ENCODE measurements around the gene C9orf43. TPM values are rescaled to one million over a fixed set of nuclear protein-coding genes. Genes with fewer than 3 reads are reported as not detected.

Gene C9orf43
- total and polyA plus RNA-seq, 10 of the 15 experiments (the other 5 are each of a cell fraction or from before 2014, with no cell fraction given) = 0.08 to 0.79 (median 0.55) TPM

DNA sequence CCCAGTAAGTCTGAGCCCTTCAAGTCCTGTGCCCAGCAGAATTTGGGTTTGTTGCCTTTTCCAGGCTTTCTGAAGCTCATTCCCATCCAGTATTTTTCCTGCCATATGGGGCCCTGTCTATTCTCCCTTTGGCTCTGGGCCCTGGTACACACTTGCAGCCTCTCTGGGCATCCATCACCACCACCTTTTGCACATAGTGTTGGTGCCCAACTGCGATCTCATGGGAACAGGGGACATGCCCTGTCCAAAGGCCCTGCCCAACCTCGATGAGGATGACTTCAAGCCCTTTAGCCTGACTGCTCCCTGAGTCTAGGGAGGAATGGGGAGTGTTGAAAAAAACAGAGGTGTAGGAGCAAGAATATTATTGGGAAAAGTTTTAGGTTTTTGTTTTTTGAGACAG, 64.5 kb downstream of the C9orf43 start:
- TF ChIP-seq, protein P1, sequence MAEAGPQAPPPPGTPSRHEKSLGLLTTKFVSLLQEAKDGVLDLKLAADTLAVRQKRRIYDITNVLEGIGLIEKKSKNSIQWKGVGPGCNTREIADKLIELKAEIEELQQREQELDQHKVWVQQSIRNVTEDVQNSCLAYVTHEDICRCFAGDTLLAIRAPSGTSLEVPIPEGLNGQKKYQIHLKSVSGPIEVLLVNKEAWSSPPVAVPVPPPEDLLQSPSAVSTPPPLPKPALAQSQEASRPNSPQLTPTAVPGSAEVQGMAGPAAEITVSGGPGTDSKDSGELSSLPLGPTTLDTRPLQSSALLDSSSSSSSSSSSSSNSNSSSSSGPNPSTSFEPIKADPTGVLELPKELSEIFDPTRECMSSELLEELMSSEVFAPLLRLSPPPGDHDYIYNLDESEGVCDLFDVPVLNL (IDR thresholded peaks at IDR 0.05; ENCODE audit: low read depth, low read length) = no peak
- H3K4me3 ChIP-seq = no peak overlapping the region
- H3K36me3 ChIP-seq (ENCODE audit: control insufficient read depth in 2 of 2, insufficient read depth in 2 of 2, low read length in 1 of 2) = no peaks in the 10 kb centered on the region
- SMC1A ChIA-PET (ENCODE audit: uncharacterized antibody, unreplicated experiment) = interaction anchor here (0.8 to 1.6 kb wide), 3 partner anchors 9 to 34 kb away, joined by 3 to 5 read pairs (median 3); no protein-coding TSS in a partner anchor
- ATAC-seq (no peak), FAIRE-seq (no peak), DNase-seq (ENCODE audit: low read depth, low spot score) (no peak)
- H4K20me1 ChIP-seq (ENCODE audit: control insufficient read depth, insufficient read depth) = no peaks in the 10 kb centered on the region
- H3K79me2 ChIP-seq (ENCODE audit: control insufficient read depth, insufficient read depth, low read length) = no peaks in the 10 kb centered on the region
- H3K4me1 ChIP-seq (ENCODE audit: control insufficient read depth, insufficient read depth, low read length) = no peaks in the 10 kb centered on the region
- H3K27ac ChIP-seq (ENCODE audit: control insufficient read depth, insufficient read depth) = no peak overlapping the region
- H3K27me3 ChIP-seq (replicated peaks in 1 of 2; ENCODE audit: control insufficient read depth in 2 of 2, insufficient read depth in 2 of 2, low read length in 1 of 2) = no peaks in the 10 kb centered on the region; a peak in 1 of 4 replicates
- intact Hi-C loops (cut with micrococcal nuclease; ENCODE audit: unreplicated experiment) = no loop called here
- no TSS peak for BruUV-seq (replicated peaks)
- no peak overlapping the region for H3K9ac ChIP-seq (ENCODE audit: control insufficient read depth, insufficient read depth, low read length)
- no peak overlapping the region for H2AFZ ChIP-seq (ENCODE audit: control insufficient read depth, low read depth, low read length)
- WGBS (ENCODE audit: insufficient coverage, insufficient replicate concordance, low lambda C conversion rate, missing lambda C conversion rate) = 14% methylated on average over 2 of the region's 2 CpGs
- CTCF ChIA-PET = interaction anchor here (1.7 kb wide), 1 partner anchor 200 kb away, joined by 3 read pairs; the partner anchor contains the start of gene CDC26
- POLR2A ChIA-PET = interaction anchor here (1.1 kb wide), 2 partner anchors 9 to 18 kb away, joined by 3 read pairs; no protein-coding TSS in a partner anchor
- in situ Hi-C loops (cut with MboI) = no loop called here
- no peak overlapping the region for H3K4me2 ChIP-seq (ENCODE audit: control insufficient read depth, insufficient read depth)
- no peaks in the 10 kb centered on the region for H3K9me3 ChIP-seq (replicated peaks; ENCODE audit: control insufficient read depth, insufficient read depth, low read length)
- RAD21 ChIA-PET (ENCODE audit: unreplicated experiment) = interaction anchor here (0.5 kb wide), 1 partner anchor 42 kb away, joined by 3 read pairs; no protein-coding TSS in a partner anchor

DNA sequence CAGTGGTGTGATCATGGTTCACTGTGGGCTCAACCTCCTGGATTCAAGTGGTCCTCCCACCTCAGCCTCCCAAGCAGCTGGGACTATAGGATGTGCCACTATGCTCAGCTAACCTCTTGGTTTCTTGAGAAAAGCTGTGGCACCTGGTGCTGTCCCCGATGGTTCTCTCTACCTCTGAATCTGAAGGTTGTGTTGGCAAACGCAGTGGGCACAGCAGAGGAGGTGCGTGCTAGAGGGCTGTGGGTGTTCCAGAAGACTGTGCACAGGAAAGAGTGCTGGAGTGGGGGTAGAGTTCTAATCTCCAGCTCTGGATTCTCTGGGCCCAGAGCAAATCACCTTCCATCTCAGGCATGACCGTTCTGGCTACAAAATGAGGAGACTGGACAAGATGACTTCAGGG, 65.4 kb downstream of the C9orf43 start:
- SMC1A ChIA-PET (ENCODE audit: uncharacterized antibody, unreplicated experiment) = no interaction called here
- RAD21 ChIA-PET (ENCODE audit: unreplicated experiment) = no interaction called here
- Histone ChIP-seq H3K9me3 (replicated peaks; ENCODE audit: control insufficient read depth, insufficient read depth, low read length) (no peaks in the 10 kb centered on the region), H4K20me1 (ENCODE audit: control insufficient read depth, insufficient read depth) (no peaks in the 10 kb centered on the region), H3K79me2 (ENCODE audit: control insufficient read depth, insufficient read depth, low read length) (no peaks in the 10 kb centered on the region), H3K27me3 (replicated peaks in 1 of 2; ENCODE audit: control insufficient read depth in 2 of 2, insufficient read depth in 2 of 2, low read length in 1 of 2) (no peaks in the 10 kb centered on the region; a peak in 1 of 4 replicates), H3K36me3 (ENCODE audit: control insufficient read depth in 2 of 2, insufficient read depth in 2 of 2, low read length in 1 of 2) (no peaks in the 10 kb centered on the region), H3K9ac (ENCODE audit: control insufficient read depth, insufficient read depth, low read length) (no peak overlapping the region), H2AFZ (ENCODE audit: control insufficient read depth, low read depth, low read length) (no peak overlapping the region), H3K4me2 (ENCODE audit: control insufficient read depth, insufficient read depth) (no peak overlapping the region), H3K4me1 (ENCODE audit: control insufficient read depth, insufficient read depth, low read length) (no peaks in the 10 kb centered on the region), H3K4me3 (no peak overlapping the region), H3K27ac (ENCODE audit: control insufficient read depth, insufficient read depth) (no peak overlapping the region)
- 63% methylated on average over 4 of the region's 4 CpGs for WGBS (ENCODE audit: insufficient coverage, insufficient replicate concordance, low lambda C conversion rate, missing lambda C conversion rate)
- DNase-seq (ENCODE audit: low read depth, low spot score) = no peak
- FAIRE-seq = no peak
- BruUV-seq (replicated peaks) = no TSS peak
- CTCF ChIA-PET = interaction anchor here (1.7 to 2.1 kb wide), 2 partner anchors 18 to 201 kb away, joined by 3 to 6 read pairs; partner anchors contain the start of gene CDC26
- POLR2A ChIA-PET = no interaction called here
- in situ Hi-C loops (cut with MboI) = no loop called here
- intact Hi-C loops (cut with micrococcal nuclease; ENCODE audit: unreplicated experiment) = no loop called here
- ATAC-seq = no peak
- TF ChIP-seq NRF1 (conservative IDR thresholded peaks at IDR 0.05; ENCODE audit: low read depth, low read length) = no peak
- no peak for TF ChIP-seq ATF7 (IDR thresholded peaks at IDR 0.05; ENCODE audit: low read depth)
- TF ChIP-seq, protein P2, sequence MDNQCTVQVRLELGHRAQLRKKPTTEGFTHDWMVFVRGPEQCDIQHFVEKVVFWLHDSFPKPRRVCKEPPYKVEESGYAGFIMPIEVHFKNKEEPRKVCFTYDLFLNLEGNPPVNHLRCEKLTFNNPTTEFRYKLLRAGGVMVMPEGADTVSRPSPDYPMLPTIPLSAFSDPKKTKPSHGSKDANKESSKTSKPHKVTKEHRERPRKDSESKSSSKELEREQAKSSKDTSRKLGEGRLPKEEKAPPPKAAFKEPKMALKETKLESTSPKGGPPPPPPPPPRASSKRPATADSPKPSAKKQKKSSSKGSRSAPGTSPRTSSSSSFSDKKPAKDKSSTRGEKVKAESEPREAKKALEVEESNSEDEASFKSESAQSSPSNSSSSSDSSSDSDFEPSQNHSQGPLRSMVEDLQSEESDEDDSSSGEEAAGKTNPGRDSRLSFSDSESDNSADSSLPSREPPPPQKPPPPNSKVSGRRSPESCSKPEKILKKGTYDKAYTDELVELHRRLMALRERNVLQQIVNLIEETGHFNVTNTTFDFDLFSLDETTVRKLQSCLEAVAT (IDR thresholded peaks at IDR 0.05) = no peak
- TF ChIP-seq SMC3 (IDR thresholded peaks at IDR 0.05; ENCODE audit: borderline replicate concordance, low read length) = no peak
- no peak for TF ChIP-seq SREBF1 (IDR thresholded peaks at IDR 0.05; ENCODE audit: low read length)
- TF ChIP-seq NFYB (IDR thresholded peaks at IDR 0.05; ENCODE audit: insufficient read depth, low read depth, low read length) = no peak
- TF ChIP-seq, protein P3, sequence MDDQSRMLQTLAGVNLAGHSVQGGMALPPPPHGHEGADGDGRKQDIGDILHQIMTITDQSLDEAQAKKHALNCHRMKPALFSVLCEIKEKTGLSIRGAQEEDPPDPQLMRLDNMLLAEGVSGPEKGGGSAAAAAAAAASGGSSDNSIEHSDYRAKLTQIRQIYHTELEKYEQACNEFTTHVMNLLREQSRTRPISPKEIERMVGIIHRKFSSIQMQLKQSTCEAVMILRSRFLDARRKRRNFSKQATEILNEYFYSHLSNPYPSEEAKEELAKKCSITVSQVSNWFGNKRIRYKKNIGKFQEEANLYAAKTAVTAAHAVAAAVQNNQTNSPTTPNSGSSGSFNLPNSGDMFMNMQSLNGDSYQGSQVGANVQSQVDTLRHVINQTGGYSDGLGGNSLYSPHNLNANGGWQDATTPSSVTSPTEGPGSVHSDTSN (IDR thresholded peaks at IDR 0.05; ENCODE audit: insufficient replicate concordance, low read depth, low read length) = no peak
- TF ChIP-seq NFYA (IDR thresholded peaks at IDR 0.05; ENCODE audit: borderline replicate concordance, low read depth, low read length) = no peak
- TF ChIP-seq, protein P4, sequence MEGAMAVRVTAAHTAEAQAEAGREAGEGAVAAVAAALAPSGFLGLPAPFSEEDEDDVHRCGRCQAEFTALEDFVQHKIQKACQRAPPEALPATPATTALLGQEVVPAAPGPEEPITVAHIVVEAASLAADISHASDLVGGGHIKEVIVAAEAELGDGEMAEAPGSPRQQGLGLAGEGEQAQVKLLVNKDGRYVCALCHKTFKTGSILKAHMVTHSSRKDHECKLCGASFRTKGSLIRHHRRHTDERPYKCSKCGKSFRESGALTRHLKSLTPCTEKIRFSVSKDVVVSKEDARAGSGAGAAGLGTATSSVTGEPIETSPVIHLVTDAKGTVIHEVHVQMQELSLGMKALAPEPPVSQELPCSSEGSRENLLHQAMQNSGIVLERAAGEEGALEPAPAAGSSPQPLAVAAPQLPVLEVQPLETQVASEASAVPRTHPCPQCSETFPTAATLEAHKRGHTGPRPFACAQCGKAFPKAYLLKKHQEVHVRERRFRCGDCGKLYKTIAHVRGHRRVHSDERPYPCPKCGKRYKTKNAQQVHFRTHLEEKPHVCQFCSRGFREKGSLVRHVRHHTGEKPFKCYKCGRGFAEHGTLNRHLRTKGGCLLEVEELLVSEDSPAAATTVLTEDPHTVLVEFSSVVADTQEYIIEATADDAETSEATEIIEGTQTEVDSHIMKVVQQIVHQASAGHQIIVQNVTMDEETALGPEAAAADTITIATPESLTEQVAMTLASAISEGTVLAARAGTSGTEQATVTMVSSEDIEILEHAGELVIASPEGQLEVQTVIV (IDR thresholded peaks at IDR 0.05; ENCODE audit: borderline replicate concordance, partially characterized antibody) = no peak
- no peak for TF ChIP-seq KDM1A (IDR thresholded peaks at IDR 0.05; ENCODE audit: borderline replicate concordance)
